Progenitor cell of endocrine pancreas (in vitro differentiated cells): ENCODE results near the gene CRTAP. TPM values are rescaled to one million over a fixed set of nuclear protein-coding genes. Genes with fewer than 3 reads are reported as not detected.
"Not testable (repeated sequence)": the region's sequence is repeated elsewhere in the genome, so short reads cannot be mapped to it uniquely, and the experiment has no call there.

Experiments
- DNase-seq: peaks from one replicate; pipeline ENCODE4 v3.0.0; 2021; ENCODE audit warnings: low spot score; ENCODE audit not compliant: unreplicated experiment
- H3K27ac Mint-ChIP-seq: 2 replicates; pipeline ENCODE4 v1.8.0; 2021; ENCODE audit warnings: mild to moderate bottlenecking, moderate library complexity, mixed read lengths
- H3K27me3 Mint-ChIP-seq: 2 replicates; pipeline ENCODE4 v1.8.0; 2021; ENCODE audit warnings: mixed read lengths
- H3K36me3 Mint-ChIP-seq: 2 replicates; pipeline ENCODE4 v1.8.0; 2022; ENCODE audit warnings: mixed read lengths; ENCODE audit not compliant: insufficient read depth
- H3K4me1 Mint-ChIP-seq: 2 replicates; pipeline ENCODE4 v1.8.0; 2021; ENCODE audit warnings: low read depth, mixed read lengths
- H3K4me3 Mint-ChIP-seq: 2 replicates; pipeline ENCODE4 v1.8.0; 2021; ENCODE audit warnings: low read depth, mild to moderate bottlenecking, moderate library complexity, mixed read lengths
- H3K9me3 Mint-ChIP-seq: 2 replicates; pipeline ENCODE4 v1.8.0; 2021; ENCODE audit warnings: low read depth, mixed read lengths
- total RNA-seq: library from RNA; stranded (reverse); gene quantifications from 2 replicates; pipeline ENCODE4 v1.2.1, GENCODE V29; 2021
- TF ChIP-seq, protein P1 (sequence below): fragments of 200-600 bp; sonication (generic); IDR thresholded peaks from one replicate; pipeline ENCODE4 v1.5.0; 2021; ENCODE audit warnings: antibody characterized with exemption, mild to moderate bottlenecking; ENCODE audit not compliant: unreplicated experiment

CRTAP gene
- total RNA-seq, 1 donor from 2014 or later, result 66.9 TPM

DNA sequence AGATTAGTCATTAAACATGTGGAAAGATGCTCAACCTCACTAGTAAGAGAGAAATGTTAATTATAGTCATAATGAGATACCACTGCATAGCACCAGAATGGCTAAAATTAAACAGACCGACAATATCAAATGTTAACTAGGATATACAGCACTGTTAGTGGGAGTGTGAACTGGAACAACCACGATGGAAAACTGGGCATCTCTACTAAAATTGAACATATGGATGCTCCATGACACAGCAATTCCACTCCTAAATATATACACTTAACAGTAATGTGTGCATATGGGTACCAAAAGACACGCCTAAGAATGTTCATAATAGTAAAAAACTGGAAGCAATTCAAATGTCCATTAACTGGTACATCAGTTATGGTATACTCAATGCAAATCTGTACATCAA is 41.5 kb downstream of the CRTAP start:
- Mint-ChIP-seq H3K4me3 (no peak overlapping the region), H3K9me3 (no peaks in the 10 kb centered on the region), H3K36me3 (no peaks in the 10 kb centered on the region), H3K4me1 (no peaks in the 10 kb centered on the region), H3K27ac (no peak overlapping the region), H3K27me3 (no peaks in the 10 kb centered on the region)
- DNase-seq, result no peak
- TF ChIP-seq, protein P1, sequence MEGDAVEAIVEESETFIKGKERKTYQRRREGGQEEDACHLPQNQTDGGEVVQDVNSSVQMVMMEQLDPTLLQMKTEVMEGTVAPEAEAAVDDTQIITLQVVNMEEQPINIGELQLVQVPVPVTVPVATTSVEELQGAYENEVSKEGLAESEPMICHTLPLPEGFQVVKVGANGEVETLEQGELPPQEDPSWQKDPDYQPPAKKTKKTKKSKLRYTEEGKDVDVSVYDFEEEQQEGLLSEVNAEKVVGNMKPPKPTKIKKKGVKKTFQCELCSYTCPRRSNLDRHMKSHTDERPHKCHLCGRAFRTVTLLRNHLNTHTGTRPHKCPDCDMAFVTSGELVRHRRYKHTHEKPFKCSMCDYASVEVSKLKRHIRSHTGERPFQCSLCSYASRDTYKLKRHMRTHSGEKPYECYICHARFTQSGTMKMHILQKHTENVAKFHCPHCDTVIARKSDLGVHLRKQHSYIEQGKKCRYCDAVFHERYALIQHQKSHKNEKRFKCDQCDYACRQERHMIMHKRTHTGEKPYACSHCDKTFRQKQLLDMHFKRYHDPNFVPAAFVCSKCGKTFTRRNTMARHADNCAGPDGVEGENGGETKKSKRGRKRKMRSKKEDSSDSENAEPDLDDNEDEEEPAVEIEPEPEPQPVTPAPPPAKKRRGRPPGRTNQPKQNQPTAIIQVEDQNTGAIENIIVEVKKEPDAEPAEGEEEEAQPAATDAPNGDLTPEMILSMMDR, result no peak

DNA sequence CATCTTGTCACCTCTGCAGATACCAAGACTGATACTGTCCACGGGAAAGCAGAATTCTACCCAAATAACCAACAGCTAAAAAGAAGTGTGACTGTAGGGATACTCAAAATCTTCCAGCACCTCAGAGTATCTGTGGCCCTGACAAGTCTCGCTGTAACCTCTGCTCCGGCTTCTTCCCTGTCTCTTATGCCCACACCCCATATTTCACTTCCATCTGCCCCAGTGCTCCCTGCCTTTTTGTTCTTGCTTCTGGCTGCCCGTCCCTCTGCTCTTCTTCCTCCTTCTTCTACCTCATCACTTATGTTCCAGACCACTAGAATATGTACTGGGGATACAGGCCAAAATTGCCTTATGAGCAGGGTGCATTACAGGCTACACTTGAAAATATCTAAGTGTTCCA is 45.4 kb downstream of the CRTAP start:
- DNase-seq, result no peak
- H3K27me3 Mint-ChIP-seq, result no peaks in the 10 kb centered on the region
- TF ChIP-seq, protein P1, result no peak

DNA sequence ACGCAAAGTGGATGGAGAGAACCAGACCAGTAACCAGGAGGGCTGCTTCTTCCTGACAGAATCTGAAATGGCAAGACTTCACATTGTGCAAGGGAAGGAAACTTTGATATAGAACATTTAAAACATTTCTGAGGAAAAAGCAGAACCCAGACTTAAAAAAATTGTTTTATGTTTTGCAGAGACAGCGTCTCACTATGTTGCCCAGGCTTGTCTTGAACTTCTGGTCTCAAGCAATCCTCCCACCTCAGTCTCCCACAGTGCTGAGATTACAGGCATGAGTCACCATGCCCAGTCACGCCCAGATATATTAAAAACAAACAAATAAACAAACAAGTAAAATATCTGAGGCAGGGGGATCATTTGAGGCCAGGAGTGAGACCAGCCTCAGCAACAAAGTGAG is 46.2 kb downstream of the CRTAP start:
- no peak for DNase-seq
- Mint-ChIP-seq H3K27ac (no peak overlapping the region), H3K4me1 (no peaks in the 10 kb centered on the region), H3K9me3 (no peaks in the 10 kb centered on the region), H3K36me3 (no peaks in the 10 kb centered on the region), H3K4me3 (no peak overlapping the region), H3K27me3 (no peaks in the 10 kb centered on the region)
- TF ChIP-seq, protein P1, result no peak

More for the DNA sequence above, 45.4 kb downstream of the CRTAP start:
- Mint-ChIP-seq H3K9me3 (no peaks in the 10 kb centered on the region), H3K4me3 (no peak overlapping the region), H3K36me3 (no peaks in the 10 kb centered on the region), H3K4me1 (no peaks in the 10 kb centered on the region), H3K27ac (no peak overlapping the region)

DNA sequence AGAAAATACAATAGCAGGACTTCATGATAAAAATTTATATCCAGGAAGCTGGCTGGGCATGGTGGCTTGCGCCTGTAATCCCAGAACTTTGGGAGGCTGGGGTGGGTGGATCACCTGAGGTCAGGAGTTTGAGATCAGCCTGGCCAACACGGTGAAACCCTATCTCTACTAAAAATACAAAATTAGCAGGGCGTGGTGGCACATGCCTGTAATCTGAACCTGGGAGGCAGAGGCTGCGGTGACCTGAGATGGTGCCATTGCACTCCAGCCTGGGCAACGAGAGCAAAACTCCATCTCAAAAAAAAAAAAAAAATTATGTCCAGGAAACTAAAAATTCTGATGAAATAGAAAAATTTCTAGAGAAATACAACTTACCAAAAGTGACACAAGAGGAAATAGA is 48.8 kb downstream of the CRTAP start:
- not testable (repeated sequence) for DNase-seq, H3K36me3 Mint-ChIP-seq, H3K27me3 Mint-ChIP-seq, H3K4me3 Mint-ChIP-seq, H3K27ac Mint-ChIP-seq, H3K9me3 Mint-ChIP-seq, H3K4me1 Mint-ChIP-seq

DNA sequence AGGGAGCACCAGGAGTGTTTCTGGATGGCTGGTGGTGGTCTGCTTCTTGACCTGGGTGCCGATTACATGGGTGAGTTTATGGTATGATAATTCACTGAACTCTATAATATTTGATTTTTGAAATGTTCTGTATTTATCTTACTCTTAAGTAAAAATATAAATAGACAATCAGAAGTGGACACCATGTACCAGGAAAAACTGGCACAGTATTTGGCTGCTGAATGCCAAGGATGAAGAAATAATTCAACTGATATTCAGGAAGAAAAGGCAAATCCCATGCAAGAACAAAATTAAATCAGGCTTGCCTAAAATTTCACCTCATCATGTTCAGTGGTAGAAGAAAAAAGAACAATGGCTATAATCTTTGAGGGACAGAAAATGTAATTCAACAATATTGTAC is 51.6 kb downstream of the CRTAP start:
- TF ChIP-seq, protein P1, result no peak
- peaks cover 3% of the 10 kb centered on the region for H3K4me1 Mint-ChIP-seq
- H3K27me3 Mint-ChIP-seq, result no peaks in the 10 kb centered on the region
- H3K27ac Mint-ChIP-seq, result no peak overlapping the region
- H3K36me3 Mint-ChIP-seq, result no peaks in the 10 kb centered on the region
- H3K4me3 Mint-ChIP-seq, result no peak overlapping the region
- H3K9me3 Mint-ChIP-seq, result no peaks in the 10 kb centered on the region
- no peak for DNase-seq

DNA sequence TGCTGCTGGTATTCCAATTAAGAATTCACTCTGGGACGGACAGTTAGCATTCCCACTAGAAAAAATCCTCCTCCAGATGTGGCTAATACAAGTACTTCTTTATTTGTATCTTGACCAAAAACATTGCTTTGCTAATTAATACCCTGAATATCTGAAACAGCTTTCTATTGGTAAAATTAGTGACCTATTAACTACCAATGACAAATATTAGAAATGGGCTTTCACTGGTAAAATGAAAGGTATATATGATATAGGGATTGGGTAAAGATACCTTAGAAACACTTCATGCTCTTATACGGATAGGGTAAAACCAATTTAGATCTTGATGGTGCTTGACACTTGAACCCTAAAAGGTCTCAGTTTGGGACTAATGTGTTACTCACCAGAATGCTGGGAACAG is 52.3 kb downstream of the CRTAP start:
- DNase-seq, result no peak

More for the DNA sequence above, 52.3 kb downstream of the CRTAP start:
- TF ChIP-seq, protein P1, result no peak
- Mint-ChIP-seq H3K4me1 (peaks cover 3% of the 10 kb centered on the region), H3K27ac (no peak overlapping the region), H3K9me3 (no peaks in the 10 kb centered on the region), H3K4me3 (no peak overlapping the region), H3K36me3 (no peaks in the 10 kb centered on the region), H3K27me3 (no peaks in the 10 kb centered on the region)
